ENCODE measurements around the gene NDUFB4.

Gene NDUFB4

GRCh38 chr3:120566243-120566975 lies 29.7 kb upstream of the NDUFB4 start:
- H3K27me3 Mint-ChIP-seq, result no peaks in the 10 kb centered on the region
- no peaks in the 10 kb centered on the region for H3K9me3 Mint-ChIP-seq
- no peak overlapping the region for H3K27ac Mint-ChIP-seq
- no peak overlapping the region for H3K4me3 Mint-ChIP-seq
- H3K36me3 Mint-ChIP-seq, result no peaks in the 10 kb centered on the region
- H3K4me1 Mint-ChIP-seq, result peaks cover 4% of the 10 kb centered on the region

GRCh38 chr3:120567370-120568201 lies 28.6 kb upstream of the NDUFB4 start:
- Mint-ChIP-seq H3K4me1 (peaks cover 4% of the 10 kb centered on the region), H3K27ac (no peak overlapping the region), H3K27me3 (no peaks in the 10 kb centered on the region), H3K4me3 (peak overlapping the region; percentile 63), H3K9me3 (no peaks in the 10 kb centered on the region), H3K36me3 (no peaks in the 10 kb centered on the region)

GRCh38 chr3:120568202-120568531 lies 28.0 kb upstream of the NDUFB4 start:
- H3K36me3 Mint-ChIP-seq, result no peaks in the 10 kb centered on the region
- H3K9me3 Mint-ChIP-seq, result no peaks in the 10 kb centered on the region
- H3K27ac Mint-ChIP-seq, result no peak overlapping the region
- H3K4me1 Mint-ChIP-seq, result peaks cover 4% of the 10 kb centered on the region
- no peak overlapping the region for H3K4me3 Mint-ChIP-seq
- H3K27me3 Mint-ChIP-seq, result no peaks in the 10 kb centered on the region

GRCh38 chr3:120568598-120568997 lies 27.5 kb upstream of the NDUFB4 start:
- Mint-ChIP-seq H3K4me3 (no peak overlapping the region), H3K27me3 (no peaks in the 10 kb centered on the region), H3K36me3 (no peaks in the 10 kb centered on the region), H3K9me3 (no peaks in the 10 kb centered on the region), H3K4me1 (peaks cover 4% of the 10 kb centered on the region), H3K27ac (no peak overlapping the region)

- Mint-ChIP-seq H3K9me3 (no peaks in the 10 kb centered on the region), H3K36me3 (no peaks in the 10 kb centered on the region), H3K27me3 (no peaks in the 10 kb centered on the region), H3K27ac (no peak overlapping the region), H3K4me1 (peaks cover 4% of the 10 kb centered on the region), H3K4me3 (no peak overlapping the region)
Observed at GRCh38 chr3:120569222-120570057, 26.7 kb upstream of the NDUFB4 start.

- no peaks in the 10 kb centered on the region for H3K36me3 Mint-ChIP-seq
- H3K27me3 Mint-ChIP-seq, result no peaks in the 10 kb centered on the region
- H3K9me3 Mint-ChIP-seq, result no peaks in the 10 kb centered on the region
- no peak overlapping the region for H3K4me3 Mint-ChIP-seq
- H3K4me1 Mint-ChIP-seq, result peaks cover 4% of the 10 kb centered on the region
- no peak overlapping the region for H3K27ac Mint-ChIP-seq
Observed at GRCh38 chr3:120572027-120572426, 24.1 kb upstream of the NDUFB4 start.

GRCh38 chr3:120587332-120587975 lies 8.7 kb upstream of the NDUFB4 start:
- Mint-ChIP-seq H3K36me3 (no peaks in the 10 kb centered on the region), H3K9me3 (no peaks in the 10 kb centered on the region), H3K27me3 (no peaks in the 10 kb centered on the region), H3K4me1 (no peaks in the 10 kb centered on the region), H3K27ac (no peak overlapping the region), H3K4me3 (no peak overlapping the region)

- peak overlapping the region; percentile 93 for H3K4me3 Mint-ChIP-seq
- H3K4me1 Mint-ChIP-seq, result peaks cover 14% of the 10 kb centered on the region
- H3K9me3 Mint-ChIP-seq, result no peaks in the 10 kb centered on the region
- no peaks in the 10 kb centered on the region for H3K27me3 Mint-ChIP-seq
- no peaks in the 10 kb centered on the region for H3K36me3 Mint-ChIP-seq
- peak overlapping the region; percentile 96 for H3K27ac Mint-ChIP-seq
Observed at GRCh38 chr3:120595788-120596115, 384 bp upstream of the NDUFB4 start.

GRCh38 chr3:120596853-120597223 lies 702 bp downstream of the NDUFB4 start:
- Mint-ChIP-seq H3K27ac (peak overlapping the region; percentile 96), H3K36me3 (peaks cover 2% of the 10 kb centered on the region), H3K9me3 (no peaks in the 10 kb centered on the region), H3K4me3 (peak overlapping the region; percentile 93), H3K4me1 (peaks cover 17% of the 10 kb centered on the region), H3K27me3 (no peaks in the 10 kb centered on the region)

GRCh38 chr3:120597445-120598049 lies 1.4 kb downstream of the NDUFB4 start:
- Mint-ChIP-seq H3K4me3 (peak overlapping the region; percentile 84), H3K36me3 (peaks cover 2% of the 10 kb centered on the region), H3K27ac (no peak overlapping the region), H3K27me3 (no peaks in the 10 kb centered on the region), H3K9me3 (no peaks in the 10 kb centered on the region), H3K4me1 (peaks cover 17% of the 10 kb centered on the region)

GRCh38 chr3:120599211-120599610 lies 3.1 kb downstream of the NDUFB4 start:
- Mint-ChIP-seq H3K36me3 (peaks cover 8% of the 10 kb centered on the region), H3K27me3 (no peaks in the 10 kb centered on the region), H3K9me3 (no peaks in the 10 kb centered on the region), H3K27ac (no peak overlapping the region), H3K4me1 (peaks cover 17% of the 10 kb centered on the region), H3K4me3 (no peak overlapping the region)

GRCh38 chr3:120601554-120601953 lies 5.4 kb downstream of the NDUFB4 start:
- Mint-ChIP-seq H3K27ac (peak overlapping the region; percentile 65), H3K36me3 (peaks cover 8% of the 10 kb centered on the region), H3K4me3 (no peak overlapping the region)

GRCh38 chr3:120602682-120603081 lies 6.5 kb downstream of the NDUFB4 start:
- H3K27ac Mint-ChIP-seq, result peak overlapping the region; percentile 15

More at GRCh38 chr3:120601554-120601953, 5.4 kb downstream of the NDUFB4 start:
- Mint-ChIP-seq H3K27me3 (no peaks in the 10 kb centered on the region), H3K9me3 (no peaks in the 10 kb centered on the region), H3K4me1 (peaks cover 7% of the 10 kb centered on the region)

GRCh38 chr3:120604382-120604781 lies 8.2 kb downstream of the NDUFB4 start:
- H3K4me1 Mint-ChIP-seq, result peaks cover 7% of the 10 kb centered on the region
- no peak overlapping the region for H3K4me3 Mint-ChIP-seq
- no peak overlapping the region for H3K27ac Mint-ChIP-seq
- H3K36me3 Mint-ChIP-seq, result peaks cover 8% of the 10 kb centered on the region
- no peaks in the 10 kb centered on the region for H3K9me3 Mint-ChIP-seq
- H3K27me3 Mint-ChIP-seq, result no peaks in the 10 kb centered on the region

More at GRCh38 chr3:120602682-120603081, 6.5 kb downstream of the NDUFB4 start:
- Mint-ChIP-seq H3K27me3 (no peaks in the 10 kb centered on the region), H3K36me3 (peaks cover 8% of the 10 kb centered on the region), H3K9me3 (no peaks in the 10 kb centered on the region), H3K4me3 (no peak overlapping the region), H3K4me1 (peaks cover 7% of the 10 kb centered on the region)

GRCh38 chr3:120604784-120605183 lies 8.6 kb downstream of the NDUFB4 start:
- Mint-ChIP-seq H3K27ac (no peak overlapping the region), H3K4me3 (no peak overlapping the region), H3K27me3 (no peaks in the 10 kb centered on the region), H3K4me1 (peaks cover 7% of the 10 kb centered on the region), H3K9me3 (no peaks in the 10 kb centered on the region), H3K36me3 (peaks cover 8% of the 10 kb centered on the region)

Measured in activated naive CD4-positive, alpha-beta T cell treated with anti-CD3 and anti-CD28 coated beads, Interleukin-2, amount 50 U/mL, for 24 hours (primary cell).